ENCODE measurements around the gene FAHD1.
"Not testable (repeated sequence)": the region's sequence is repeated elsewhere in the genome, so short reads cannot be mapped to it uniquely, and the experiment has no call there.

FAHD1 gene

DNA sequence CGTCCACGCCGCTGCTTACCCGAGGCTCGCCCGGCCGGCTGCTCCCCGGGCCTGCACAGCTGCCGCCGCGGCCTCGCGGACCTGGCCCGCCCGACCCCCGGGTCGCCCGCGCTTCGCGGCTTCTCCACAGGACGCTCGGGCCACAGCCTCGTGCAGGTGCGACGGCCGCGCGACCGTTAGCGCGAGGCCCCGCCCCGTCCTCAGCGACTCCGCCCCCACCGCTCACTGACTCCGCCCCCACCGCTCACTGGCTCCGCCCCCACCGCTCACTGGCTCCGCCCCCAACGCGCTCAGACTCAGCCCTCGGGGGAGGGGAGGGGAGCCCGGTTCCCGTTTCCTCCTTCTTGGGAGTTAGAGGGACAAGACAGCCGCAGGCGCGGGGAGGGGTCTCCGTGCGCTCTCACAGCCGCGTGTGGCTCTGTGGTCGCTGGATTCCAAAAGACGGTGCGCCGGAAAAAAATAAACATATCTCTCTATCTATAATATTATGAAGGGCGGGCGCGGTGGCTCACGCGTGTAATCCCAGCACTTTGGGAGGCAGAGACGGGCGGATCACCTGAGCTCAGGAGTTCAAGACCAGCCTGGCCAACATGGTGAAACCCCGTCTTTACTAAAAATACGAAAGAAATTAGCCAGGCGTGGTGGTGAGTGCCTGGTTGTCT, 45.1 kb downstream of the FAHD1 start, which contains the start of gene MEIOB:
TSS of gene MEIOB (minus strand) at position 191 of the 662 bp plus-strand sequence. CDS start 3,989 bp downstream, outside the sequence.
- in situ Hi-C loops (cut with HindIII; ENCODE audit: low sequenced_read_pairs): no loop called here
- TF ChIP-seq, protein P1, sequence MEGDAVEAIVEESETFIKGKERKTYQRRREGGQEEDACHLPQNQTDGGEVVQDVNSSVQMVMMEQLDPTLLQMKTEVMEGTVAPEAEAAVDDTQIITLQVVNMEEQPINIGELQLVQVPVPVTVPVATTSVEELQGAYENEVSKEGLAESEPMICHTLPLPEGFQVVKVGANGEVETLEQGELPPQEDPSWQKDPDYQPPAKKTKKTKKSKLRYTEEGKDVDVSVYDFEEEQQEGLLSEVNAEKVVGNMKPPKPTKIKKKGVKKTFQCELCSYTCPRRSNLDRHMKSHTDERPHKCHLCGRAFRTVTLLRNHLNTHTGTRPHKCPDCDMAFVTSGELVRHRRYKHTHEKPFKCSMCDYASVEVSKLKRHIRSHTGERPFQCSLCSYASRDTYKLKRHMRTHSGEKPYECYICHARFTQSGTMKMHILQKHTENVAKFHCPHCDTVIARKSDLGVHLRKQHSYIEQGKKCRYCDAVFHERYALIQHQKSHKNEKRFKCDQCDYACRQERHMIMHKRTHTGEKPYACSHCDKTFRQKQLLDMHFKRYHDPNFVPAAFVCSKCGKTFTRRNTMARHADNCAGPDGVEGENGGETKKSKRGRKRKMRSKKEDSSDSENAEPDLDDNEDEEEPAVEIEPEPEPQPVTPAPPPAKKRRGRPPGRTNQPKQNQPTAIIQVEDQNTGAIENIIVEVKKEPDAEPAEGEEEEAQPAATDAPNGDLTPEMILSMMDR (IDR thresholded peaks at IDR 0.05; ENCODE audit: low read depth, low read length): no peak
- peak; percentile 6 for DNase-seq (ENCODE audit: low read depth, low spot score)
- H3K4me3 ChIP-seq (ENCODE audit: low read depth, low read length): peak within 1 kb of the TSS; percentile 29

DNA sequence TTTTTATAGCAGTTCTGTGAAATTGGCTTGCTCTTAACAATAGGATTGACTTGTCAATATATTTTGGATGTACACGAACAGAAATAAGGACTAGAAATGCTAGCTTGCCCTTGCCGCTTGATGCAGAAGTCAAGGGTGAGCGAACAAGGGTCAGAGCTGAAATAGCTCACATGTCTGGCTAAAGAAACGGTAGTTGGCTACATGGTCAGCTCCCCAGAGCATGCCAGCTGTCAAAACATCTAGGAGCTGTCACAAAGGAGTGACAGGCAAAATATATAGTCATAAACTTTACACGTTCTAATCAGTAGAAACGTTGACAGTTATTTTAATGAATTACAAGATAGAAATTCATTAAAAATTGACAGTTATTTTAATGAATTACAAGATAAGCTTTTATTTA, 47.8 kb downstream of the FAHD1 start:
- no peak overlapping the region for H3K4me3 ChIP-seq (ENCODE audit: low read depth, low read length)
- in situ Hi-C loops (cut with HindIII; ENCODE audit: low sequenced_read_pairs): no loop called here
- TF ChIP-seq, protein P1 (IDR thresholded peaks at IDR 0.05; ENCODE audit: low read depth, low read length): no peak
- DNase-seq (ENCODE audit: low read depth, low spot score): no peak

DNA sequence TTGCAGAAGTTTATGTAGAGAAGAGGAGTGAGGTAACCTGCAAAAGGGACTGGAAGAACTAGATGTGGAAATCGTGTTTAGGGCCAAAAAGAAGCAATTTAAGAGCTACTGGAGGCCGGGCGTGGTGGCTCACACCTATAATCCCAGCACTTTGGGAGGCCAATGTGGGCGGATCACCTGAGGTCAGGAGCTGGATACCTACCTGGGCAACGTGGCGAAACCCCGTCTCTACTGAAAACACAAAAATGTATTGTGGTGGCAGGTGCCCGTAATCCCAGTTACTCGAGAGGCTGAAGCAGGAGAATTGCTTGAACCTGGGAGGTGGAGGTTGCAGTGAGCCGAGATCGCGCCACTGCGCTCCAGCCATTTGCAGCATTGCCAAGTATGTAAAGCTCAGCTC, 49.1 kb downstream of the FAHD1 start:
- H3K4me3 ChIP-seq (ENCODE audit: low read depth, low read length); DNase-seq (ENCODE audit: low read depth, low spot score); in situ Hi-C loops (cut with HindIII; ENCODE audit: low sequenced_read_pairs): not testable (repeated sequence)

DNA sequence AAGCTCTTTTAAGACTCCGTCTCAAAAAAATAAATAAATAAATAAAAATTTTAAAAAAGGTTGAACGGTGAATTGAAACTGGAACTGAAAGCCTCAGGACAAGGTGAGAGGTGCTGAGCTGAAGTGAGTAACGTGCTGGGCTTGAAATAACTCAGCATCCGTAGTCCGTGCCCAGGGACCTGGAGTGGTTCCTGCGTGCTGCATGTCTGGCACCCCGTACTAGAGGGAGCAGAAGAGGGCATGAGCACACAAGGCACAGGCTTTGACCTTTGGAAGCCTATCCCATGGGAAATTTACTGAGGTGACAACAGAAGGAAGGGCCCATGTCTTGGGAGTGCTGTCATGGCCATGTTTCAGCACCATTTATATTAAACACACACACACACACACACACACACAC, 49.5 kb downstream of the FAHD1 start:
- no peak overlapping the region for H3K4me3 ChIP-seq (ENCODE audit: low read depth, low read length)
- no peak for DNase-seq (ENCODE audit: low read depth, low spot score)
- TF ChIP-seq, protein P1 (IDR thresholded peaks at IDR 0.05; ENCODE audit: low read depth, low read length): no peak
- in situ Hi-C loops (cut with HindIII; ENCODE audit: low sequenced_read_pairs): no loop called here

DNA sequence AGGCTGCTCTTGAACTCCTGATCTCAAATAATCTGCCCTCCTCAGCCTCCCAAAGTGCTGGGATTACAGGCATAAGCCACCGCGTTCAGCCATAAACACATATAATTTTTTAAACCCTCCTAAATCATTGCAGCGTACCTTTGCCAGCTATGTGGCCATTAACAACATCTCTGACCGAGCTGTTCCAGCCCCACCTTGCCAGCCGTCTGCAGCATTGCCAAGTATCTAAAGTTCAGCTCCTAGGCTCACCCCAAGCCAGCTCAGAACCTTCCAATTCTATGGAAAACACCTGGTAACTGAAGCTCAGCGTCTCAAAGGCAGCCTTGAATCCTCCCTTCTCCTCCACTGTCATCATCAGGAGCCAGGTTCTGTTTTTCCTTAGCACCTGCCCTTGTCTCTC, 50.1 kb downstream of the FAHD1 start:
- TF ChIP-seq, protein P1 (IDR thresholded peaks at IDR 0.05; ENCODE audit: low read depth, low read length): no peak
- H3K4me3 ChIP-seq (ENCODE audit: low read depth, low read length): no peak overlapping the region
- in situ Hi-C loops (cut with HindIII; ENCODE audit: low sequenced_read_pairs): no loop called here
- DNase-seq (ENCODE audit: low read depth, low spot score): no peak

DNA sequence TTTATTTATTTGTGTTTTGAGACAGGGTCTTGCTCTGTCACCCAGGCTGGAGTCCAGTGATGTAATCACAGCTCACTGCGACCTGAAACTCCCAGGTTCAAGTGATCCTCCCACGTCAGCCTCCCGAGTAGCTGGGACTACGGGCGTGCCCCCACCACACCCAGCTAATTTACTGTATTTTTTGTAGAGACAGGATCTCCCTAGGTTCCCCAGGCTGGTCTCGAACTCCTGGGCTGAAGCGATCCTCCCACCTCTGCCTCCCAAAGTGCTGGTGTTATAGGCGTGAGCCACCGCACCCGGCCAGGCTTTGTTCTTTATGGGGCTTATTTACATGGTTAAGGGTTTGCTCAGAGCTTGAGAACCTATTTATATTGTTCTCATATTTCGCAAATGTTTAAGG, 50.8 kb downstream of the FAHD1 start:
- TF ChIP-seq, protein P1 (IDR thresholded peaks at IDR 0.05; ENCODE audit: low read depth, low read length): no peak
- in situ Hi-C loops (cut with HindIII; ENCODE audit: low sequenced_read_pairs): no loop called here
- DNase-seq (ENCODE audit: low read depth, low spot score): no peak
- no peak overlapping the region for H3K4me3 ChIP-seq (ENCODE audit: low read depth, low read length)

DNA sequence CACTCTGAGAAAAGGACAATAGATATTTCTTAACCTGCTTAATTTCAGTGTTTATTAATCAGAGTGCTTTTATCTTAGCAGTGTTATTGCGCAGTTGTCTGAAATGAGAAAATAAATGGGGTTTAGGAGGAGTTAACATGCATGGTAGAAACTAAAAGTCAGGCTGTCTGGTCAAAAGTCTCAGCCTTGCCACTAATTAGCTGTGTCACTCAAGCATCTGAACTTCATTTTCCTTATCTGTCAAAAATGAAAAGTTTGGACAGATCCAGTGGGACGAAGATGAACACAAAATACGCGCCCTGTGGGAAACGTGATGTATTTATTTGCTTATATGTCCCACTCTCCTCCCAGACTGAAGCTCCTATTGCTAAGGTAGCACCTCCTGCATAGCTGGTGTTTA, 51.2 kb downstream of the FAHD1 start:
- H3K4me3 ChIP-seq (ENCODE audit: low read depth, low read length): no peak overlapping the region
- TF ChIP-seq, protein P1 (IDR thresholded peaks at IDR 0.05; ENCODE audit: low read depth, low read length): no peak
- in situ Hi-C loops (cut with HindIII; ENCODE audit: low sequenced_read_pairs): no loop called here
- no peak for DNase-seq (ENCODE audit: low read depth, low spot score)
